A549 treated with dexamethasone at 1 μM for 4 hours (cell line): ENCODE data around the gene LINGO4. TPM values are rescaled to one million over a fixed set of nuclear protein-coding genes. Genes with fewer than 3 reads are reported as not detected.

ENCODE experiments used
- total RNA-seq: library from RNA; stranded (reverse); fragments of 200-300 nt; extraction: Qiagen RNA extraction; gene quantifications from 5 replicates; pipeline ENCODE4 v1.2.3, GENCODE V29; 2022

Gene LINGO4
- total RNA-seq: not detected in 5 replicates

GRCh38 chr1:151805066-151805820, at the start of gene LINGO4:
TSS of gene LINGO4 (minus strand) at chr1:151805419. CDS start at chr1:151802704, 2,715 bp downstream.

GRCh38 chr1:151853411-151853943, 48.3 kb upstream of the LINGO4 start, which contains the start of gene THEM5:
TSS of gene THEM5 (minus strand) at chr1:151853712. CDS start at chr1:151853565, 147 bp downstream.

GRCh38 chr1:151839457-151840403, 34.5 kb upstream of the LINGO4 start, which contains the start of gene C2CD4D:
TSS of gene C2CD4D (minus strand) at chr1:151839820. CDS start at chr1:151838989, 831 bp downstream.

GRCh38 chr1:151831605-151832004, 26.4 kb upstream of the LINGO4 start, which contains the start of gene RORC:
TSS of gene RORC (minus strand) at chr1:151831802. CDS start at chr1:151831764, 38 bp downstream.

GRCh38 chr1:151790071-151790939, 14.9 kb downstream of the LINGO4 start, which contains the start of gene TDRKH:
TSS of gene TDRKH (minus strand) at chr1:151790500. CDS start at chr1:151783022, 7,478 bp downstream.

GRCh38 chr1:151762941-151763921, 42.0 kb downstream of the LINGO4 start, which contains the start of gene MRPL9:
TSS of gene MRPL9 (minus strand) at chr1:151763496. CDS start at chr1:151763479, 17 bp downstream.

Other genes with a start within 250 kb of the LINGO4 start
- 10.1 to 11.7 TPM (median 11.1 TPM) in 5 replicates for gene SNX27, start 193.4 kb downstream of the LINGO4 start, total RNA-seq
- 0.03 TPM in 1 of 5 replicates, not detected in the others for gene CELF3, start 88.6 kb downstream of the LINGO4 start, total RNA-seq
- not detected in 5 replicates for gene RIIAD1, start 83.9 kb downstream of the LINGO4 start, total RNA-seq
- gene MRPL9, start 41.9 kb downstream of the LINGO4 start, total RNA-seq: 76.8 to 90.6 TPM (median 85.1 TPM) in 5 replicates
- 4.7 to 6.1 TPM (median 5.7 TPM) in 5 replicates for gene TDRKH, start 14.9 kb downstream of the LINGO4 start, total RNA-seq
- 0.03 to 0.08 TPM (median 0.04 TPM) in 4 of 5 replicates, not detected in the other for gene RORC, start 26.4 kb upstream of the LINGO4 start, total RNA-seq
- gene C2CD4D, start 34.4 kb upstream of the LINGO4 start, total RNA-seq: not detected in 5 replicates
- gene THEM5, start 48.3 kb upstream of the LINGO4 start, total RNA-seq: not detected in 5 replicates
- 13.2 to 14.3 TPM (median 13.6 TPM) in 5 replicates for gene THEM4, start 104.1 kb upstream of the LINGO4 start, total RNA-seq
- 2,531 to 3,155 TPM (median 2,621 TPM) in 5 replicates for gene S100A10, start 188.4 kb upstream of the LINGO4 start, total RNA-seq
- gene S100A11, start 231.6 kb upstream of the LINGO4 start, total RNA-seq: 1,800 to 1,985 TPM (median 1,837 TPM) in 5 replicates